Liver (tissue), 3 donors: ENCODE data around the gene CLDN5.

Source experiments
- CTCF ChIP-seq: fragments of 150-350 bp; IDR thresholded peaks from 2 replicates; pipeline ENCODE4 v1.5.1; 2017; ENCODE audit warnings: improper control_type of control experiment, low read depth, low read length; ENCODE audit not compliant: missing input control
- EGR1 ChIP-seq, 2 donors: IDR thresholded peaks; 2 replicates each; pipeline ENCODE4 v1.6.1; 2016 to 2018; ENCODE audit warnings: antibody characterized with exemption in 2 of 2, low read depth in 2 of 2
- FOXA1 ChIP-seq: IDR thresholded peaks from 2 replicates; pipeline ENCODE4 v1.6.1; 2016; ENCODE audit warnings: antibody characterized with exemption
- GABPA ChIP-seq, 2 donors: IDR thresholded peaks in 1 of 2; conservative IDR thresholded peaks in 1 of 2; 2 replicates each; pipeline ENCODE4 v1.6.1; 2016; ENCODE audit warnings: antibody characterized with exemption in 2 of 2, mild to moderate bottlenecking in 1 of 2, moderate library complexity in 1 of 2
- HNF4A ChIP-seq, 2 donors: conservative IDR thresholded peaks; 2 replicates each; pipeline ENCODE4 v1.6.1; 2016; ENCODE audit warnings: antibody characterized with exemption in 2 of 2, mild to moderate bottlenecking in 2 of 2
- MAX ChIP-seq: IDR thresholded peaks from 2 replicates; pipeline ENCODE4 v1.6.1; 2016; ENCODE audit warnings: antibody characterized with exemption
- RAD21 ChIP-seq, 2 donors: IDR thresholded peaks; 2 replicates each; pipeline ENCODE4 v1.6.1; 2016; ENCODE audit warnings: antibody characterized with exemption in 2 of 2, mild to moderate bottlenecking in 2 of 2
- TAF1 ChIP-seq: conservative IDR thresholded peaks from 2 replicates; pipeline ENCODE4 v1.6.1; 2016; ENCODE audit warnings: antibody characterized with exemption, mild to moderate bottlenecking
- TF ChIP-seq, protein P1 (sequence below): IDR thresholded peaks from 2 replicates; pipeline ENCODE4 v1.6.1; 2016; ENCODE audit warnings: antibody characterized with exemption
- donor health status: healthy.
- donor health status: healthy.

GRCh38 chr22:19504900-19505734 lies 19.1 kb downstream of the CLDN5 start:
- no peak for TF ChIP-seq CTCF
- TF ChIP-seq EGR1 (IDR thresholded peaks at IDR 0.05; ENCODE audit: low read depth in 2 of 2) = no peak
- no peak for TF ChIP-seq TAF1
- TF ChIP-seq MAX = no peak
- TF ChIP-seq, protein P1, sequence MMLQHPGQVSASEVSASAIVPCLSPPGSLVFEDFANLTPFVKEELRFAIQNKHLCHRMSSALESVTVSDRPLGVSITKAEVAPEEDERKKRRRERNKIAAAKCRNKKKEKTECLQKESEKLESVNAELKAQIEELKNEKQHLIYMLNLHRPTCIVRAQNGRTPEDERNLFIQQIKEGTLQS = no peak
- TF ChIP-seq RAD21 (IDR thresholded peaks at IDR 0.05) = no peak
- no peak for TF ChIP-seq GABPA (IDR thresholded peaks at IDR 0.05 in 1 of 2, conservative IDR thresholded peaks at IDR 0.05 in 1 of 2)
- TF ChIP-seq HNF4A (conservative IDR thresholded peaks at IDR 0.05) = no peak
- no peak for TF ChIP-seq FOXA1
